ENCODE data around the gene HECW1.
A peak's percentile ranks its signal among the peaks of the same experiment; 100 is the strongest.

DNA sequence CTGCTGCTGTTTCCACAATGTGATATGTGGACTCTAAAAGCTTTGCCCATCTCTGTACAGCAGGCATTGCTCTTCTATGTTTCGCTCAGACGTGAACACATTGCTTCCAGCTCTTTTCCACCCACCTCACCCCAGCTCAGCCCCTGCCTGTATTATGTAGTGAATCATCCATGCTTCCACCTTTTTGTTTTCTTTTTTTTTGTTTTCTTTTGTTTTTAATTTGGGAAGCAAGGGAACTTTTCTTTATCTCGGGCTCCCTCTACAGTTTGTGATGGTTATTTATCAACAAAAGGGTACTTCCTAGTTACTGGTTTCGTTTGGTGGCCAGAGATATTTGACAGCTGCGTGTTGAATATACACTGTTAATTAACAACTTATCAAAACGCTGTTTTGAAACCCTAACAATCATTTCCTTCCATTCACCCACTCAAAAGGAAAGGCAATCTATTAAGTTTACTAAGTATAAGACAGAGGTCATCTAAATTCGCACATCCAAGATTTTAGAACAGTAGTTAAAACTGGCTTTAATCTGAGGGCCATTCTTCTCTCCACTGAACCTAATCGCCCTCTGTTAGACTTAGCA lies 342.6 kb downstream of the HECW1 start:
- TF ChIP-seq, protein P1, sequence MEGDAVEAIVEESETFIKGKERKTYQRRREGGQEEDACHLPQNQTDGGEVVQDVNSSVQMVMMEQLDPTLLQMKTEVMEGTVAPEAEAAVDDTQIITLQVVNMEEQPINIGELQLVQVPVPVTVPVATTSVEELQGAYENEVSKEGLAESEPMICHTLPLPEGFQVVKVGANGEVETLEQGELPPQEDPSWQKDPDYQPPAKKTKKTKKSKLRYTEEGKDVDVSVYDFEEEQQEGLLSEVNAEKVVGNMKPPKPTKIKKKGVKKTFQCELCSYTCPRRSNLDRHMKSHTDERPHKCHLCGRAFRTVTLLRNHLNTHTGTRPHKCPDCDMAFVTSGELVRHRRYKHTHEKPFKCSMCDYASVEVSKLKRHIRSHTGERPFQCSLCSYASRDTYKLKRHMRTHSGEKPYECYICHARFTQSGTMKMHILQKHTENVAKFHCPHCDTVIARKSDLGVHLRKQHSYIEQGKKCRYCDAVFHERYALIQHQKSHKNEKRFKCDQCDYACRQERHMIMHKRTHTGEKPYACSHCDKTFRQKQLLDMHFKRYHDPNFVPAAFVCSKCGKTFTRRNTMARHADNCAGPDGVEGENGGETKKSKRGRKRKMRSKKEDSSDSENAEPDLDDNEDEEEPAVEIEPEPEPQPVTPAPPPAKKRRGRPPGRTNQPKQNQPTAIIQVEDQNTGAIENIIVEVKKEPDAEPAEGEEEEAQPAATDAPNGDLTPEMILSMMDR (IDR thresholded peaks at IDR 0.05): peak in 5 of 6 experiments; percentile 6 to 36 (median 20)
- TF ChIP-seq POLR2AphosphoS5 (IDR thresholded peaks at IDR 0.05): no peak

All from upper lobe of left lung (tissue), 4 donors.